SHP77 (cell line): ENCODE data around the gene RFK.

ENCODE experiments used
- DNase-seq, 2 experiments: peaks; one replicate each; lab custom pipeline; 2025; lab: John Stamatoyannopoulos, UW

RFK gene

DNA sequence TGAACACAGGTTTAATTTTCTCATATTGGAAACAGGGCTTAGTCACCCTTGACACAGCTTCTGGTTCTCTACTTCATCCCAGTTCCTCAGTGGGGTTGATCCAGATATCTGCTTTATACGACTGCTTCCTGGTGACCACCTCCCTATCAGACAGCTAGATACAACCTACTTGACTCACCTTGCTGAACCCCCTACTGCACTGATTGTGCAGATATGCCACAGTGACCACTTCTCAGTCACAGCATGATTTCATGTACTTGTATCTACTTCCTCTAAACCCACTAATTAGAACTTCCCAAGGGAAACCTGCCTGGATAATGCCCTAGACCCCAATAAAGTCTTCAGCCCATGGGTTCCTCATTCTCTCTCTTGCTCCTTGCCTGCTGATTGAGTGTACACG lies 18.4 kb upstream of the RFK start:
- no peak for DNase-seq

DNA sequence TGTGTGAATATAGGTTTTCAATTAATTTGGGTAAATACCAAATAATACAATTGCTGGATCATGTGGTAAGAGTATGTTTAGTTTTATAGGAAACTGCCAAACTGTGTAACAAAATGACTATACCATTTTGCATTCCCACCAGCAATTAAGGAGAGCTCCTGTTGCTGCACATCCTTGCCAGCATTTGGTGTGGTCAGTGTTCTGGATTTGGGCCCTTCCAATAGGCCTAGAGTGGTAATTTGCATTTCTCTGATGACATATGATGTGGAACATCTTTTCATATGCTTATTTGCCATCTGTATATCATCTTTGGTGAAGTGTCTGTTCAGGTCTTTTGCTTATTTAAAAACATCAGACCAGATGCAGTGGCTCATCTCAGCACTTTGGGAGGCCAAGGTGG lies 11.6 kb upstream of the RFK start:
- DNase-seq: no peak

DNA sequence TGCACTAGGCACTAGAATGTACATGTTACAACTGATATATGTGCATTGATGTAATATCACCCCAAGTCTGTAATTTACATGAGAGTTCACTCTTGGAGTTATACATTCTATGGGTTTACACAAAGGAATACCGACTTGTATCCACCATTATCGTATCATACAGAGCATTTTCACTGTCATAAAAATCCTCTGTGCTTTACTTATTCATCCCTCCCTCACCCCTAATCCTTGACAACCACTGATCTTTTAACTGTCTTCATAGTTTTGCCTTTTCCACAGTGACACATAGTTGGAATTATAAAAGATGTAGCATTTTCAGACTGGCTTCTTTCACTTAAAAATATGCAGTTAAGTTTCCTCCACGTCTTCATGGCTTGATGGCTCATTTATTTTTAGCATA lies 11.1 kb upstream of the RFK start:
- no peak for DNase-seq

DNA sequence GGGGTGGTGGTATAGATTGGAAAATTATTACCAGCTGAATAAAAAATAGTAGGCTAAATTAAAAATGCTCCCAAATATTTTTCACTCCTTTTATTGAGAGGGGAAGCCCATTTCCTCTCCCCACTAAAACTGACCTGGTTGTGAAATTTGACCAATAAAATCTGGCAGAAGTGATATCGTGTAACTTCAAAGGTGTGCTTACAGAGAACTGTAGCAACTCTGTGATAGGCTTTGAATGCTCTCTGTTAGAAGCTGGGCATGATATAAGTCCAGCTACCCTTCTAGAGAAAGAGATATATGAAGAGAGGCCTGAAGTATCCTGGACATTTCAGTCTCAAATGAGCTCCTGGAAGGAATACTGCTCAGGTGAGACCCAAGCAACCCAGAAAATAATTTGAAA lies 10.2 kb upstream of the RFK start:
- no peak for DNase-seq

DNA sequence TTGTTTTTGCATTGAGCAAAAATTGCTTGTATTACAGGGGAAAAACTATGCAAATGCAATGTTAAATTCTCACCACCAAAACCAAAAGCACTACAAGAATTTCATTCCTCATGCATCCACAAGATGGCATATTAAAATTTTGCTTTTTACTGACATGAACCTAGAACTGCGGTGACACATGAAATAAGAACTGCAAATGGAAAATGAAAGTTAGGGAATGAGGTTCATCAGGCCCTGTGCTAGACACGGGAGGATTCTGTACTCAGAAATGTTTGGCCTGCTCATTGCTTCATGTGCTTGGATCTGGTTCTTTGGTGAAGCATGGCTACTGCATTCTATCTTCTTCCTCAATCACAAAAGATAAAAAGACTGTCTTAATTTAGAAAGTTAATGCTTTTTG lies 9.1 kb upstream of the RFK start:
- DNase-seq: no peak

DNA sequence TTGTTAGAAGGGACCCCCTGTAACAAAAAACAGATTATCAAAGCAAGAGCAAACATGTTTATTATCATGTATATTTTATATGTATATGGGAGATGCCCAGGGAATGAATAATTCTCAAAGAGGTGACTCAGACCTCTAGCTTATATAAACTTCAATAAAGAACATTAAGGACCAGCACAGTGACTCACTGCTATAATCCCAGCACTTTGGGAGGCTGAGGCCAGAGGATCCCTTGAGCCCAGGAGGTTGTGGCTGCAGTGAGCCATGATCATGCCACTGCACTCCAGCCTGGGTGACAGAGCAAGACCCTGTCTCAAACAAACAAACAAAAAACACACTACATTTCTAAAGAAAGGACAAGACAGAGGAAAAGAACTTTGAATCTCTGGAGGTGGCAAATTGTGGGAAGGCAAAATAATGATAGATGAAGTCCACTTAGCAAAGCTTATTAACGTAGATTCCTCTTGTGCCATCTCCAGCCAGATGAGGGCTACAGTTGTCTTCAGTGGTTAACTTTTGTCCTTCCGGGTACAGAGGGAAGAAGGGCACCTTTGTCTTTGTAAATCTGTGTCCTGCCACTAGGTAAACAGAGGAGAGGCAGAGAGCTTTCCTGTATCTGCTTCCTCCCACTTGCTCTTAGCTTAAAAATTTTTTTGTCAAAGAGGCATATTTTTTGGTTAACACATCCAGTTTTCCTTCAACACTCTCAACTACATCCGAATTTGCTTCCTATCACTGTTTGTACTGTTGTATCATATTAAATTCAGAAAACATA lies 7.5 kb upstream of the RFK start:
- DNase-seq: no peak

DNA sequence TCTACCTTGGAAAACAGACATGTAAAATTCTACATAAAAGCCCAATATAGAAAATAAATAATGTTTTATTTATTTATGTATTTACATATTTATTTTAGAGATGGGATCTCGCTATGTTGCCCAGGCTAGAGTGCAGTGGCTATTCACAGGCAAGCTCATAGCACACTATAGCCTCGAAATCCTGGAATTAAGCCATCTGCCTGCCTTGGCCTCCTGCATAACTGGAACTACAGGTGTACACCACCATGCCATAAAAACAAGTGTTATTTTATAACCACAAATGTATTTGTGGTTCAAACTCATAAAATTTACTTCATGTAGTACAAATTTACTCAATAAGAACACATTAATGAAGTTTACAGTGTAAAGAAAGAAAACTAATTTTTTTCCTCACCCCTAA lies 7.0 kb upstream of the RFK start:
- DNase-seq: no peak

DNA sequence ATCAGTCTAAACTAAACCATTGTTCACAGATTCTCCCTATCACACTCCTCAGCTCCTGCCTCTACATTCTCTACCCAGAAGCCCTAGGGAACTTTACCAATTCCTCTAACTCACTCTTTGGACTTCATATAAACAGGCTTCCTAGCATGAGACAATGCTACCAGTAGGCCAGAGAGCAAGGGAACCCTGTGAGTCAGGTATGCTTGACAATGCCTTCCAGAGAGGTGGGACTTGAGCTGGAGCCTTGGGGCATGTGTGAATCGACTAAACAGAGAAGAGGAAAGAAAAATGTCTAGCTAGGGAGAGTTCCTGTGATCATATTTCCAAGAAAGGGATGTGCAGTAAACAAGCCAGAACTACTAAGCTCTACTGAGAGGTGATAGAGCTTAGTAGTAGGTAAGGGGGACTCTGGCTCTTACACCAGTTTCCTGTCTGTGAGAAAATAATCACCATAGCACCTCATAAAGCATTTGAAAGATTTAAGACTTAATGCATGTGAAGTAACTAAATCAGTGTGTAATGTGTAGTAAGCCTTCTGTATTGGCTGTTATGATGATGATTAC lies 6.4 kb upstream of the RFK start:
- no peak for DNase-seq

DNA sequence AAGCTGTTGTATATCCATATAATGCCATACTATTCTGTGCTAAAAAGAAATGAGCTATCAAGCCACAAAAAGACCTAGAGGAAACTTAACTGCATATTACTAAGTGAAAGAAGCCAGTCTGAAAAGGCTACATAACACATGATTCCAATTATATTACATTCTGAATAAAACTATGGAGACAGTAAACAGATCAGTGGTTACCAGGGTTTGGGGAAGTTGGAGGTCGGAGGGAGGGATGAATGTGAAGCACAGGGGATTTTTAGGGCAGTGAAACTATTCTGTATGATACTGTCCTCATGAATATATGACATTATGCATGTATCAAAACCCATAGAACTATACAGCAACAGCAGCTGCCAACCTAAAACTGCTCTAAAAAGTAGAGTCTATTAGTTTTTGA lies 5.6 kb upstream of the RFK start:
- no peak for DNase-seq

DNA sequence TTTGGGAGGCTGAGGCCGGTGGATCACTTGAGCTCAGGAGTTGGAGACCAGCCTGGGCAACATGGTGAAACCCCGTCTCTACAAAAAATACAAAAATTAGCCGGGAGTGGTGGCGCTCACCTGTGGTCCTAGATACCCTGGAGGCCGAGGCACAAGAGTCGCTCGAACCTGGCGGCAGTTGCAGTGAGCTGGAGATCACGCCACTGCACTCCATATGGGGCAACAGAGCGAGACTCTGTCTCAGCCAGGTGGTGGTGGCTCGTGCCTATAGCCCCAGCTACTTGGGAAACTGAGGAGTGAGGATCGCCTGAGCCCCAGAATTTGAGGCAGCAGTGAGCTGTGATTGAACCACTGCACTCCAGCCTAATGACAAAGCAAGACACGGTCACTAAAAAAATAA lies 2.4 kb upstream of the RFK start:
- DNase-seq: no peak

DNA sequence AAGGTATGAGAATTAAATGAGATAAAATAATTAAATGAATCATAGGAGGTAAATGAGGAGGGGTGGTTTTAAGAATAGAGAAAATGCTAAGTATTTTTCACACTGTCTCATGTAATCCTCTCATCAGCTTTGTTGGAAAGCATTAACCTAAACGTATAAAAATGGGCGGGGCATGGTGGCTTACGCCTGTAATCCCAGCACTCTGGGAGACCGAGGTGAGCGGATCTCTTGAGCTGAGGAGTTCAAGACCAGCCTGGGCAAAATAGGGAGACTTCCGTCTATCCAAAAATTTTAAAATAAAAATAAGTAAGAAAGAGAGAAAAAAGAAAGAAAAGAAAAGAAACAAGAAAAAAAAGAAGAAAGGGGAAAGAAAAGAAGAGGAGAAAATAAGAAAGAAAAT lies 1.9 kb upstream of the RFK start:
- no peak for DNase-seq

DNA sequence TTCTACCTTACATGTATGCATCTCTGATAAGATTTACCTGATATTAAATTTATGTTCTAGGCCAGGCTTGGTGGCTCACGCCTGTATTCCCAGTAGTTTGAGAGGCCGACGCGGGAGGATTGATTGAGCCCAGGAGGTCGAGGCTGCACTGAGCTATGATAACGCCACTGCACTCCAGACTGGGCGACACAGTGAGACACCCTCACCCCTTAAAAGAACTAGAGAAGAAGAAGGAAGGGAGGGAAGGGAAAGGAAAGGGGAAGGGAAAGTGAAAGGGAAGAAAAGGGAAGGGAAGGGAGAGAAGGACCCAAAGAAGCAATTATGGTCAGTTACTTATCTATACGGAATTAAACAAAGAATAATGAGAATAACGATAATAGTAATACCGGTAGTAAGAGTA lies 1.2 kb upstream of the RFK start:
- DNase-seq: no peak

DNA sequence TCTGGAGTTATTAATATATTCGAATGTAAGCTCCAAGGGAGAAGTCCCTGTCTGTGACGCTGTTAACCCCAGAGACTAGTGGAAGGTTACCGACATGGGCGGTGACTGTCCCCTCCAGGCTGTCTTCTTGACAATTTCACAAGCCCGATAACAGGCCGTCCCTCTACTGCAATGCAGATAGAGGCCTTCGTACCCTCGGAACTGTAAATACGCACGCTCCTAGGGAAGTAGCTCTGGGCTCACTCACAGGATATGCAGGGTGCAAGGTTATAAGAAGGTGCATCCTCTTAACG lies 680 bp upstream of the RFK start:
- peak; percentile 71 to 81 for DNase-seq

DNA sequence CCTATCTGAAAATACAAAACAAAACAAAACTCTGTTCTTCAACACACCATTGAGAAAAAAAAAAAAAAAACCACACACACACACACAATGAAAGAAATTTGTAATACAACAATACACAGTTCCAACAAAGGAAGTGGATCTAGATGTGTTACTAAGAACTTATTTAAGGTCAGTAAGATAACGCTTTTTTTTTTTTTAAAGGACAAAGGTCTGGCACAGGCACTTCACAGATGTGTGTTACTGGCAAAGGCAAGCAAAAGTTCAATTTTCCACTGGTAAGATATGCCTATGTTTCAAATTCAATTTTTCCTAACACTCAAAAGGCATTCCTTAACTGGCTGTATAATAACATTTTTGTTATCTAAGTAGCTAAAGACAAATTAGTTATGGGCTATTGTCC lies 3.6 kb downstream of the RFK start:
- DNase-seq: no peak

DNA sequence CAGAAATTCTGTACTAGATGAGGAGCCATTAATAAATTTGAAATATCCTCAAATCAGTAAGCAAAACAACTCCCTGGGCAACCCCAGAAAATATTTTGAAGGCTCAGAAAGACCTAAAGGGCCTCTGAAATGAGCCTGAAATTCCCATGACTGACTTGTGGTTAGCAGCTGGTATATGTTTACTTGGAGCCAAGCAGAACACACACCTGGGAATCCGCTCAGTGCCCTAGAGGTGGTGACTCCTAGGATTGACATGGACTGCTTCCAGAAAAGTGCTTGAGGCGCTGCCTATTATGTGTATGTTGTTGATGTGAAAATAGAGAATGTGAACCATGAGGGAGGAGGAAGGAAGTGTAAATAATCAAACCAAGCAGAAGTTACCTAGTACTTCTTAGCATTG lies 14.7 kb downstream of the RFK start:
- peak; percentile 59 to 76 for DNase-seq

DNA sequence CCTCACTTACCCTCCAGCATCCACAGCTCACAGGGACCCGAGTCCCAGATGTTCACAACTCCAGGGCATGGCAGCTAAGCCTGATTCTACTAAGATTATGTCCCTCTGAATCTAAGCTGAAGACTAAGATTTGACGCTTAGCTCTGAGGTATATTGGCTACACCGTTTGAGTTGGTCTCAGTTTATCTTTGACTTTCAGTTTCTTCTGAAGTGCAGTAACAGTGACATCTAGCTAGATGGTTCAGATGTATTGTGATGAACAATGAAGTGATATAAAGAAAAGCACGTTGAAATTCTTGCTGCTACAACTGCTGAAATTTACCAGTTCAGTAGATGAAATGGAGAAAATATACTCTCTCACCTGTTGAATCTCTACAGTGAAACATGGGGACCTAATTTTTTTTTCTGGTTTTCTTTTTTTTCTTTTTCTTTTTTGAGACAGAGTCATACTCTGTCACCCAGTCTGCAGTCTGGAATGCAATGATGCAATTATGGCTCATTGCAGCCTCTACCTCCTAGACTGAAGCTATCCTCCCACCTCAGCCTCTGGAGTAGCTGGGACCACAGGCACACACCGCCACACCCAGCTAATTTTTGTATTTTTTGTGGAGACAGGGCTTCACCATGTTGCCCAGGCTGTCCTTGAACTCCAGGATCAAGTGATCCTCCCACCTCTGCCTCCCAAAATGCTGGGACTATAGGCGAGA lies 15.7 kb downstream of the RFK start:
- DNase-seq: no peak

DNA sequence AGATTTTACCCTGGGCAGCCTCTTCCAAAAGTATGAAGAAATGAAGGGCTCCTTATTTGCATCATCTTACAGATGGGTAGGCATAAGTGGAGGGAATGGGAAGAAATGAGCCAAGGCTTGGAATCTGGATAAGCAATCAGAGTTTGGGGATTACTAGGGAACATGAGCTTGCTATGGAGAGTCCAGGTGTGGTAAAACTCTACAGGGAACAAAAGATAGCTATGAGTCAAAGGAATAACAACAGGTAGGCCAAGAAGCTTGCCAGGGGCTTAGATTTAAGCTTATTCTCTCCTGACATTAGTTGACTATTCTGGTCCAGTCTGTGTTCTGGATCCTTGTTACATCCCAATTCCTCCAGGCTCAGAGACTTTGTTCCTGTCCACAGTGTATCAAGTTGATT lies 16.4 kb downstream of the RFK start:
- no peak for DNase-seq

DNA sequence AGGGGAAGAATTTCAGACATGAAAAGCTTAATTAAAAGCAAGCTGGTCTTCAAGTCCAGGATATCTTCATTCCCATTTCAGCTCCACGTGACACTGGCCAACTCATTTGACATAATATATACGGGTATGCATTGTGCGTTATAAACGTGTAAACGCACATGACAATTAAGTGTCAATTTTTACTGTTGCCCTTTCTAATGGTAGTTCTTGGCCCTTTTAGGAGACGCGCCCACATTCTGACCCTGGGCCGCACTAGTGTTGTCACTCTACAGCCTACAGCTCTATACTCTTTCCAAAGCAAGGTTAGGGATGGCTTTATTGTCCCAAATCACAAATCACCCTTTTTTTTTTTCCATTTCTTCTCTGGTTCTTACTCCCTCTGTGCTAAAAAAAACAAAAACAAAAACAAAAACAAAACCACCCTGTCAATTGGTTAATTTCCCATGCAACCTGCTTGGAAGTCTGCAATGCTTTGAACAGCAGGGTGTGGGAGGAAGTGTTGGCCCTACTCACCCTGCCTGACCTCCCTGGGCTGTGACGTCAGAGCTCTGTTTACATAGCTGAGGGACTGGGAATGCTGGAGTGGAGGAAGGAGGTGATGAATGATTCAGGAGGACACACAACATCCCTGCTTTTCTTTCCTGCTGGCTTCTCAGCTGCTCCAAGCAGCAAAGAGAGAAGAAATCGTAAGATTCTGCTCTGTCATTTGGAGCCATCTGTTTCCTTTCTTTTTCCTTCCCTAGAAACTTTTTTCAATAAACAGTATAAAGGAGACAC lies 19.3 kb downstream of the RFK start:
- peak; percentile 67 to 87 for DNase-seq

DNA sequence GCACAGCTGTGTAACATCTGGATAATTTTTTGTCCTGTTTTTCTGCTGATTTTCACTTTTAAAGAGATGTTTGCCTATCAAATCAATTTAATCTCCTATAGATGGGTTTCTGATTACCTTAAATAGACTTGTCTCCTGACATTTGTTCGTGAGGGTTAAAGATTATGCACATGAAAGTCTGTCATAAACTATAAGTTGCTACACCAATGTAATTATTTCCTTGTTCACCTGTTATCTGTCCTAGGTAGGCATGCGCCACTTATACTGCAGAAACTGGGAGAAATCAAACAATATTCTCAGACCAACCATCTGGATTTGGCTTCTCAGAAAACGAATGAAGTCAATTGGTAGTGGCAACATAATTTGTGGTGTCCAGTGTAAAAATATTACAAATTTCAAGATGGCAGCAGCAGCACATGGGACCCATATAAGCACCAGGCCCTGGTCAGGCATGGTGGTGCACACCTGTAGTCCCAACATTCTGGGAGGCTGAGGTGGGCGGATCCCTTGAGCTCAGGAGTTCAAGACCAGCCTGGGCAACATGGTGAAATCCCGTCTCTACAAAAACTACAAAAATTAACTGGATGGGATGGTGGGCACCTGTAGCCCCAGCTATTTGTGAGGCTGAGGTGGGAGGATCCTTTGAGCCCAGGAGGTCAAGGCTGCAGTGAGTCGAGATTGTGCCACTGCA lies 20.3 kb downstream of the RFK start:
- no peak for DNase-seq

DNA sequence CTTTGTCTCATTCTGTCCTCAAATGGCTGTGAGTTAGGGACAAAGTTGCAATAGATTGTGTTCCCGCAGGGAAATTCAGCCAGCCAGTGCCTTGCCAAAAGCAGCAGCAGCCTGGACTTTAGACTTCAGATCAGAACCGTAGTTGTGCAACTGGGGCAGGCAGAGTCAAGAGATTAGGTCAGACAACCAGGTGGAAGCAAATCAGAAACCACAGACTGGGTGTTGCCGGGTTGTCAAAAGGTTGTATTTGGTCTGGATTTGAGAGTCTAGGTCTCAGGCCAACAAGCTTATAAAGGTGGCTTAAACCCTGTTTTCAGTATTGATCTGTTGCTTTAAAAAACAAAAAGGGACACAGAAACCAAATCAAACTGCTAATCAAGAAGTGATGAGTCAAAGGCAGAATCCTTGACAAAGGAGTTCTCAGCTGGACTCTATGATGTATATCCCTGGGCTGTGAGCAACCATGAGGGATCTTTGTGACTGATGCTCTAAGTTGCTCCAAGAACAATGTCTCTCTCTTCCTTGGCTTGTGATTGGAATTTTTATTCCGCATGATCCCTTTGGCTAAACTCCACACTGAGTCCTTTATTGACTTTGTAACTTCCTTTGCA lies 20.9 kb downstream of the RFK start:
- DNase-seq: no peak

DNA sequence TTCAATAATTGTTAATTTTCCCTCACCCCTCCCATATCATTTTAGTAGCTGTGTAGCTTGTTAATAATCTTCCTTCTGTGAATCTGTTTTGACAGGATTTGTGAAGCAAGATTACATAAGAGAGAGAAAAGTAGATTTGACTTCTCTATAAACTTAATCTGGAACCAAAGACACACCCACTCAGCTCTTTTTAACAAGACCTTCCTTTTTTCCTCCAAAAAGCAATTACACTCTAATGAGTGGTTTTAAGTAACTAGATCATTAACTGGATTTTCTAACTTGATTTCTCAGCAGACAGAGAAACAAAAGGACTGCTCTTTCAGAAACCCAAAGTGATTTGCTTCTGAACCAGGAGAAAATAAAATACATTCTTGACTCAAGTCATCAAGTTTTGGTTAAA lies 21.9 kb downstream of the RFK start:
- DNase-seq: no peak

DNA sequence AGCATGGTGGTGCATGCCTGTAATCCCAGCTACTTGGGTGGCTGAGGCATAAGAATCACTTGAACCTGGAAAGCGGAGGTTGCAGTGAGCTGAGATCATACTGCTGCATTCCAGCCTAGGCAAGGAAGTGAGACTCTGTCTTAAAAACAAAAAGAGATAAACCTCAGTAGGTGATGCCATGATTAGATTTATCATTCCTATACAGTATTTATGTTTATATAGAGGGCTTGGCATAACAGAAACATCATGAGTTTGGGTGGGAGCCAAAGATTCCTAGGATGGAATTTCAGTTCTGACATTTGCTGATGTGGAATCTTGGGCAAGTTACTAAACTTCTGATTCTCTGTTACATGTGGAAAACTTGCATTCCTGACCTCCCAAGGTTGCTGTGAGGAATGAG lies 22.3 kb downstream of the RFK start:
- no peak for DNase-seq
